ENCODE results near the gene PSMC5. TPM values are rescaled to one million over a fixed set of nuclear protein-coding genes. Genes with fewer than 3 reads are reported as not detected.

PSMC5 gene
- total and polyA plus RNA-seq, 10 of the 15 experiments (the other 5 are each of a cell fraction or from before 2014, with no cell fraction given): 55.0 to 266 (median 148) TPM

DNA sequence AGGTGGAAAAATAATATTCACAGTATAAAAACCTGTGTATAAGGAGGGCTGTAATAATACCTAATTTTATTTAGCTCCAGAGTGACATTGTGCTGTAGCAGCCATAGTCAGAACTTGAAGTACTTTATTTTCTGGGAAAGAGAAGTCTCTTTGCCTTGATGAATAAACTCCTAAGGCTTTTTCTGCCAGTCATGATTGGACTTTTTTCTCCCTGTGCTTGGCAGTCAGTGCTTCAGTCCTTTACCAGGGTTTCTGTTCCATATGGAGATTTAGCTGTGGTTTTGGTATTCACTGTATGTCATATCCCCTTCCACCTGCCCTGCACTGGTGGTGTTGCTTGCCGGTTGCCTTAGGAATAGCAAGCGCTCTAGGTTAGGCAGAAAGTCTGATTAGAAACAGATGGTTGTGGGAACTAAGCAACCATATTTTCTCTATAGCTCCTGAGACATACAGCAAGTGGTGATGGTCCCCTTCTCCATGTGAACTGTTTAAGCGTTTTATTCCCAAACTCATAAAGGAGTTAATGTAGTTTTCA, 28.6 kb upstream of the PSMC5 start:
- intact Hi-C loops (cut with micrococcal nuclease; ENCODE audit: unreplicated experiment): no loop called here
- no peak for FAIRE-seq
- H3K36me3 ChIP-seq (ENCODE audit: control insufficient read depth in 2 of 2, insufficient read depth in 2 of 2, low read length in 1 of 2): peaks cover 9 to 53% of the 10 kb centered on the region in 2 experiments
- no peak for ATAC-seq
- no peaks in the 10 kb centered on the region for H3K9me3 ChIP-seq (replicated peaks; ENCODE audit: control insufficient read depth, insufficient read depth, low read length)
- no peak overlapping the region for H2AFZ ChIP-seq (ENCODE audit: control insufficient read depth, low read depth, low read length)
- H3K4me2 ChIP-seq (ENCODE audit: control insufficient read depth, insufficient read depth): no peak overlapping the region
- H3K27me3 ChIP-seq (replicated peaks in 1 of 2; ENCODE audit: control insufficient read depth in 2 of 2, insufficient read depth in 2 of 2, low read length in 1 of 2): no peaks in the 10 kb centered on the region
- WGBS (ENCODE audit: insufficient coverage, insufficient replicate concordance, low lambda C conversion rate, missing lambda C conversion rate): 76% methylated on average over 3 of the region's 3 CpGs
- no peaks in the 10 kb centered on the region; the same call in 1 of the 2 replicates for H4K20me1 ChIP-seq (ENCODE audit: control insufficient read depth, insufficient read depth)
- no peak overlapping the region for H3K4me3 ChIP-seq
- ChIA-PET CTCF (interaction anchor here (2.1 kb wide), 1 partner anchor 10 kb away, joined by 4 read pairs; no protein-coding TSS in a partner anchor), SMC1A (ENCODE audit: uncharacterized antibody, unreplicated experiment) (interaction anchor here (0.7 to 1.6 kb wide), 8 partner anchors 8 to 100 kb away, joined by 3 to 4 read pairs (median 3); no protein-coding TSS in a partner anchor), POLR2A (interaction anchor here (1.1 kb wide), 1 partner anchor 14 kb away, joined by 3 read pairs; no protein-coding TSS in a partner anchor), RAD21 (ENCODE audit: unreplicated experiment) (interaction anchor here (1.0 kb wide), 1 partner anchor 12 kb away, joined by 3 read pairs; no protein-coding TSS in a partner anchor)
- no TSS peak for BruUV-seq (replicated peaks)
- H3K27ac ChIP-seq (ENCODE audit: control insufficient read depth, insufficient read depth): no peak overlapping the region
- in situ Hi-C loops (cut with MboI): no loop called here
- TF ChIP-seq, protein P1, sequence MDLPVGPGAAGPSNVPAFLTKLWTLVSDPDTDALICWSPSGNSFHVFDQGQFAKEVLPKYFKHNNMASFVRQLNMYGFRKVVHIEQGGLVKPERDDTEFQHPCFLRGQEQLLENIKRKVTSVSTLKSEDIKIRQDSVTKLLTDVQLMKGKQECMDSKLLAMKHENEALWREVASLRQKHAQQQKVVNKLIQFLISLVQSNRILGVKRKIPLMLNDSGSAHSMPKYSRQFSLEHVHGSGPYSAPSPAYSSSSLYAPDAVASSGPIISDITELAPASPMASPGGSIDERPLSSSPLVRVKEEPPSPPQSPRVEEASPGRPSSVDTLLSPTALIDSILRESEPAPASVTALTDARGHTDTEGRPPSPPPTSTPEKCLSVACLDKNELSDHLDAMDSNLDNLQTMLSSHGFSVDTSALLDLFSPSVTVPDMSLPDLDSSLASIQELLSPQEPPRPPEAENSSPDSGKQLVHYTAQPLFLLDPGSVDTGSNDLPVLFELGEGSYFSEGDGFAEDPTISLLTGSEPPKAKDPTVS (IDR thresholded peaks at IDR 0.05; ENCODE audit: low read depth, low read length): no peak
- TF ChIP-seq PRDM15 (CRISPR knock-in tag; IDR thresholded peaks at IDR 0.05) (no peak), RAD21 (IDR thresholded peaks at IDR 0.05; ENCODE audit: insufficient read depth, low read depth, low read length) (no peak), ZBTB33 (IDR thresholded peaks at IDR 0.05) (no peak), IRF4 (IDR thresholded peaks at IDR 0.05; ENCODE audit: low read depth, low read length) (no peak), SPI1 (IDR thresholded peaks at IDR 0.05; ENCODE audit: borderline replicate concordance, insufficient read depth, low read depth, low read length) (no peak)
- TF ChIP-seq, protein P2, sequence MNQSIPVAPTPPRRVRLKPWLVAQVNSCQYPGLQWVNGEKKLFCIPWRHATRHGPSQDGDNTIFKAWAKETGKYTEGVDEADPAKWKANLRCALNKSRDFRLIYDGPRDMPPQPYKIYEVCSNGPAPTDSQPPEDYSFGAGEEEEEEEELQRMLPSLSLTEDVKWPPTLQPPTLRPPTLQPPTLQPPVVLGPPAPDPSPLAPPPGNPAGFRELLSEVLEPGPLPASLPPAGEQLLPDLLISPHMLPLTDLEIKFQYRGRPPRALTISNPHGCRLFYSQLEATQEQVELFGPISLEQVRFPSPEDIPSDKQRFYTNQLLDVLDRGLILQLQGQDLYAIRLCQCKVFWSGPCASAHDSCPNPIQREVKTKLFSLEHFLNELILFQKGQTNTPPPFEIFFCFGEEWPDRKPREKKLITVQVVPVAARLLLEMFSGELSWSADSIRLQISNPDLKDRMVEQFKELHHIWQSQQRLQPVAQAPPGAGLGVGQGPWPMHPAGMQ (IDR thresholded peaks at IDR 0.05; ENCODE audit: borderline replicate concordance): no peak
- TF ChIP-seq, protein P3, sequence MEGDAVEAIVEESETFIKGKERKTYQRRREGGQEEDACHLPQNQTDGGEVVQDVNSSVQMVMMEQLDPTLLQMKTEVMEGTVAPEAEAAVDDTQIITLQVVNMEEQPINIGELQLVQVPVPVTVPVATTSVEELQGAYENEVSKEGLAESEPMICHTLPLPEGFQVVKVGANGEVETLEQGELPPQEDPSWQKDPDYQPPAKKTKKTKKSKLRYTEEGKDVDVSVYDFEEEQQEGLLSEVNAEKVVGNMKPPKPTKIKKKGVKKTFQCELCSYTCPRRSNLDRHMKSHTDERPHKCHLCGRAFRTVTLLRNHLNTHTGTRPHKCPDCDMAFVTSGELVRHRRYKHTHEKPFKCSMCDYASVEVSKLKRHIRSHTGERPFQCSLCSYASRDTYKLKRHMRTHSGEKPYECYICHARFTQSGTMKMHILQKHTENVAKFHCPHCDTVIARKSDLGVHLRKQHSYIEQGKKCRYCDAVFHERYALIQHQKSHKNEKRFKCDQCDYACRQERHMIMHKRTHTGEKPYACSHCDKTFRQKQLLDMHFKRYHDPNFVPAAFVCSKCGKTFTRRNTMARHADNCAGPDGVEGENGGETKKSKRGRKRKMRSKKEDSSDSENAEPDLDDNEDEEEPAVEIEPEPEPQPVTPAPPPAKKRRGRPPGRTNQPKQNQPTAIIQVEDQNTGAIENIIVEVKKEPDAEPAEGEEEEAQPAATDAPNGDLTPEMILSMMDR (IDR thresholded peaks at IDR 0.05 in 2 of 3, conservative IDR thresholded peaks at IDR 0.05 in 1 of 3; ENCODE audit: control insufficient read depth in 2 of 3, extremely low read depth in 1 of 3, insufficient read depth in 1 of 3, low read depth in 3 of 3, low read length in 3 of 3): no peak
- no peak overlapping the region for H3K9ac ChIP-seq (ENCODE audit: control insufficient read depth, insufficient read depth, low read length)
- no peaks in the 10 kb centered on the region for H3K4me1 ChIP-seq (ENCODE audit: control insufficient read depth, insufficient read depth, low read length)
- H3K79me2 ChIP-seq (ENCODE audit: control insufficient read depth, insufficient read depth, low read length): peaks cover 2% of the 10 kb centered on the region; the same call in 1 of the 2 replicates
- no peak for DNase-seq (ENCODE audit: low read depth, low spot score)
